Measurements from ENCODE around the gene BATF3. TPM values are rescaled to one million over a fixed set of nuclear protein-coding genes. Genes with fewer than 3 reads are reported as not detected.

BATF3 gene
- total RNA-seq, 1 experiment from 2014 or later = 2.1 TPM

DNA sequence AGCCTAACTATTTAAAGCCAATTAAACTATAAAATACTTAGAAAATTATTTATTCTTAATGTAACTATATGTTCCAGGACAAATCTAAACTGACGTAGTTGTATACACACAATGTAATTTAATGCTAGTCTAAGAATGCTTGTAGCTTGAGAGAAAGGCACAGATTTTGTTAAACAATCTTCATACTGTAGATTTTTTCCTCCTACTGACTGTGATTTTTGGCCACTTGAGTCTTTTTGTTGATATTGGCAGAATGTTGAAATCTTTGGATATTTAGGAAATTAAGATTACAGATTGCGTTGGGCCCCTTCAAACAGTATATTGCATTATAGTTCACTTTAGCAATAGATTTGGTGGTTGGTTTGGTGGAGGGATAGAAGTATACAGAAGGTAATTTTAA lies 50.6 kb downstream of the BATF3 start:
- no peaks in the 10 kb centered on the region for H3K4me1 Mint-ChIP-seq
- no peaks in the 10 kb centered on the region for H3K9me3 Mint-ChIP-seq
- no peak overlapping the region for H3K27ac Mint-ChIP-seq
- Histone ChIP-seq H3K56ac (ENCODE audit: insufficient read length, low read depth, low read length) (no peak overlapping the region), H4K8ac (replicated peaks; ENCODE audit: insufficient read length, low read depth, low read length) (no peak overlapping the region), H2BK12ac (ENCODE audit: insufficient read length, low read depth, low read length) (no peak overlapping the region), H3K27ac (ENCODE audit: insufficient read length, low read depth, low read length) (no peak overlapping the region), H3K79me1 (ENCODE audit: insufficient read depth, low read depth, low read length, poor library complexity, severe bottlenecking) (no peaks in the 10 kb centered on the region), H2BK5ac (ENCODE audit: insufficient read length, low read length) (no peak overlapping the region), H2BK120ac (ENCODE audit: low read depth, low read length, poor library complexity, severe bottlenecking) (no peak overlapping the region), H4K20me1 (ENCODE audit: control insufficient read depth, insufficient read depth, insufficient read length) (no peaks in the 10 kb centered on the region), H3K9me3 (ENCODE audit: control insufficient read depth, low read depth, low read length) (no peaks in the 10 kb centered on the region), H2AFZ (ENCODE audit: low read length) (no peak overlapping the region), H2AK5ac (ENCODE audit: insufficient read length, low read length) (no peak overlapping the region), H3T11ph (ENCODE audit: low read length) (no peak overlapping the region), H3K23me2 (ENCODE audit: insufficient read length, low read depth, low read length, poor library complexity, severe bottlenecking) (no peaks in the 10 kb centered on the region), H3K4ac (ENCODE audit: low read depth, low read length) (no peak overlapping the region), H2BK20ac (ENCODE audit: low read depth, low read length, poor library complexity, severe bottlenecking) (no peak overlapping the region), H3K79me2 (ENCODE audit: insufficient read depth, low read length) (no peaks in the 10 kb centered on the region), H3K27me3 (ENCODE audit: insufficient read depth, low read length) (no peaks in the 10 kb centered on the region), H4K91ac (ENCODE audit: insufficient read length, low read depth, low read length) (no peak overlapping the region), H3K4me2 (ENCODE audit: insufficient read depth, insufficient read length, low read length) (no peak overlapping the region), H3K14ac (ENCODE audit: insufficient read depth, low read length) (no peak overlapping the region), H3K4me1 (ENCODE audit: insufficient read depth, low read length) (no peaks in the 10 kb centered on the region), H4K5ac (ENCODE audit: insufficient read length, low read depth, low read length) (no peak overlapping the region), H2BK15ac (ENCODE audit: low read depth, low read length) (no peak overlapping the region), H3K9ac (ENCODE audit: extremely low read depth, insufficient read length, low read length) (no peak overlapping the region), H3K18ac (ENCODE audit: insufficient read length, low read depth, low read length) (no peak overlapping the region), H3K23ac (ENCODE audit: insufficient read length, low read depth, low read length) (no peak overlapping the region)
- no CpG with 5 or more reads among the region's 2 CpGs for WGBS (ENCODE audit: extremely low coverage, insufficient read length, low lambda C conversion rate)
- no peak overlapping the region for H3K4me3 Mint-ChIP-seq
- peaks cover 8% of the 10 kb centered on the region for H3K27me3 Mint-ChIP-seq (ENCODE audit: low read depth)
- DNase-seq = no peak
- no peaks in the 10 kb centered on the region for H3K36me3 Mint-ChIP-seq (ENCODE audit: insufficient read depth in 1 of 3, low read depth in 3 of 3)
- TF ChIP-seq, protein P1, sequence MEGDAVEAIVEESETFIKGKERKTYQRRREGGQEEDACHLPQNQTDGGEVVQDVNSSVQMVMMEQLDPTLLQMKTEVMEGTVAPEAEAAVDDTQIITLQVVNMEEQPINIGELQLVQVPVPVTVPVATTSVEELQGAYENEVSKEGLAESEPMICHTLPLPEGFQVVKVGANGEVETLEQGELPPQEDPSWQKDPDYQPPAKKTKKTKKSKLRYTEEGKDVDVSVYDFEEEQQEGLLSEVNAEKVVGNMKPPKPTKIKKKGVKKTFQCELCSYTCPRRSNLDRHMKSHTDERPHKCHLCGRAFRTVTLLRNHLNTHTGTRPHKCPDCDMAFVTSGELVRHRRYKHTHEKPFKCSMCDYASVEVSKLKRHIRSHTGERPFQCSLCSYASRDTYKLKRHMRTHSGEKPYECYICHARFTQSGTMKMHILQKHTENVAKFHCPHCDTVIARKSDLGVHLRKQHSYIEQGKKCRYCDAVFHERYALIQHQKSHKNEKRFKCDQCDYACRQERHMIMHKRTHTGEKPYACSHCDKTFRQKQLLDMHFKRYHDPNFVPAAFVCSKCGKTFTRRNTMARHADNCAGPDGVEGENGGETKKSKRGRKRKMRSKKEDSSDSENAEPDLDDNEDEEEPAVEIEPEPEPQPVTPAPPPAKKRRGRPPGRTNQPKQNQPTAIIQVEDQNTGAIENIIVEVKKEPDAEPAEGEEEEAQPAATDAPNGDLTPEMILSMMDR (conservative IDR thresholded peaks at IDR 0.05) = no peak
